Daoy (cell line): ENCODE data around the gene CSNK1D. TPM values are rescaled to one million over a fixed set of nuclear protein-coding genes. Genes with fewer than 3 reads are reported as not detected.
"Not testable (repeated sequence)": the region's sequence is repeated elsewhere in the genome, so short reads cannot be mapped to it uniquely, and the experiment has no call there.

Source experiments
- DNase-seq: peaks from one replicate; pipeline ENCODE4 v3.0.0-alpha.2; 2015; ENCODE audit warnings: low read depth
- total RNA-seq: library from RNA; depleted of rRNA; stranded (reverse); fragments of >200 nt; shearing (Covaris generic); gene quantifications from 2 replicates; pipeline ENCODE4 v1.2.3, GENCODE V29; 2014; rRNA removed

The CSNK1D gene
- total RNA-seq, 1 experiment from 2014 or later: 25.1 TPM

DNA sequence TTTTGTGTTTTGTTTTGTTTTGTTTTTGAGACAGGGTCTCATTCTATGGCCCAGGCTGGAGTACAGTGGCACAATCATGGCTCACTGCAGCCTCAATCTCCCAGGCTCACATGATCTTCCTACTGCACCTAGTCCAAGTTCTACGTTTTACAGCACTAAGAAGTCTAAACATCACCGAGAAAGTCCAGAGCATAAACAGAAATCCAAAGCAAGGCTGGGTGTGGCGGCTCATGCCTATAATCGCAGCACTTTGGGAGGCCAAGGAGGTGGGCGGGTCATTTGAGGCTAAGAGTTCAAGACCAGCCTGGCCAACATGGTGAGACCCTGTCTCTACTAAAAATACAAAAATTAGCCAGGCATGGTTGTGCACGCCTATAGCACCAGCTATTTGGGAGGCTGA is 80.5 kb downstream of the CSNK1D start:
- DNase-seq: not testable (repeated sequence)

Other genes with a start within 250 kb of the CSNK1D start
- 9.3 and 16.9 TPM in 2 replicates for gene RAC3, start 242.0 kb downstream of the CSNK1D start, total RNA-seq
- gene DCXR, start 236.0 kb downstream of the CSNK1D start, total RNA-seq: 57.0 and 92.7 TPM in 2 replicates
- 18.8 and 20.2 TPM in 2 replicates for gene RFNG, start 221.9 kb downstream of the CSNK1D start, total RNA-seq
- 180 and 190 TPM in 2 replicates for gene GPS1, start 221.8 kb downstream of the CSNK1D start, total RNA-seq
- gene DUS1L, start 207.9 kb downstream of the CSNK1D start, total RNA-seq: 82.5 and 99.0 TPM in 2 replicates
- 49.5 and 65.1 TPM in 2 replicates for gene FASN, start 175.5 kb downstream of the CSNK1D start, total RNA-seq
- 7.9 and 36.5 TPM in 2 replicates for gene CCDC57, start 60.9 kb downstream of the CSNK1D start, total RNA-seq
- 26.7 and 57.7 TPM in 2 replicates for gene SLC16A3, start 44.7 kb downstream of the CSNK1D start, total RNA-seq
- not detected in 2 replicates for gene CD7, start 43.9 kb upstream of the CSNK1D start, total RNA-seq
- 0.51 and 0.65 TPM in 2 replicates for gene SECTM1, start 60.1 kb upstream of the CSNK1D start, total RNA-seq
- not detected in 2 replicates for gene TEX19, start 85.5 kb upstream of the CSNK1D start, total RNA-seq
- not detected in 2 replicates for gene UTS2R, start 98.1 kb upstream of the CSNK1D start, total RNA-seq
- gene HEXD, start 144.6 kb upstream of the CSNK1D start, total RNA-seq: 4.9 and 9.4 TPM in 2 replicates
- gene OGFOD3, start 144.9 kb upstream of the CSNK1D start, total RNA-seq: 38.6 and 39.8 TPM in 2 replicates
- gene CYBC1, start 177.1 kb upstream of the CSNK1D start, total RNA-seq: 26.3 and 59.3 TPM in 2 replicates
- 42.3 and 59.4 TPM in 2 replicates for gene NARF, start 185.0 kb upstream of the CSNK1D start, total RNA-seq
- 18.2 and 23.1 TPM in 2 replicates for gene FOXK2, start 246.0 kb upstream of the CSNK1D start, total RNA-seq